Nephron (organoid): ENCODE data around the gene POU4F1.

Experiments
- H3K27ac Mint-ChIP-seq, 3 experiments: 2 replicates each; pipeline ENCODE4 v1.8.0; 2020; ENCODE audit warnings: mixed read lengths in 3 of 3, mild to moderate bottlenecking in 2 of 3, moderate library complexity in 1 of 3
- H3K27me3 Mint-ChIP-seq: 2 replicates; pipeline ENCODE4 v1.8.0; 2021; ENCODE audit warnings: low read depth, mild to moderate bottlenecking, moderate library complexity, mixed read lengths
- H3K36me3 Mint-ChIP-seq: 2 replicates; pipeline ENCODE4 v1.8.0; 2020; ENCODE audit warnings: low read depth, mixed read lengths
- H3K4me1 Mint-ChIP-seq: 2 replicates; pipeline ENCODE4 v1.8.0; 2020; ENCODE audit warnings: mixed read lengths
- H3K4me3 Mint-ChIP-seq, 3 experiments: 2 replicates each; pipeline ENCODE4 v1.8.0; 2020; ENCODE audit warnings: mild to moderate bottlenecking in 3 of 3, mixed read lengths in 3 of 3, moderate library complexity in 2 of 3
- H3K9me3 Mint-ChIP-seq: 2 replicates; pipeline ENCODE4 v1.8.0; 2020; ENCODE audit warnings: mixed read lengths
- TF ChIP-seq, protein P1 (sequence below), 3 experiments: fragments of 200-600 bp; sonication (generic); IDR thresholded peaks; one replicate each; pipeline ENCODE4 v1.5.0; 2021; ENCODE audit warnings: antibody characterized with exemption in 3 of 3; ENCODE audit not compliant: unreplicated experiment in 3 of 3

Gene POU4F1

DNA sequence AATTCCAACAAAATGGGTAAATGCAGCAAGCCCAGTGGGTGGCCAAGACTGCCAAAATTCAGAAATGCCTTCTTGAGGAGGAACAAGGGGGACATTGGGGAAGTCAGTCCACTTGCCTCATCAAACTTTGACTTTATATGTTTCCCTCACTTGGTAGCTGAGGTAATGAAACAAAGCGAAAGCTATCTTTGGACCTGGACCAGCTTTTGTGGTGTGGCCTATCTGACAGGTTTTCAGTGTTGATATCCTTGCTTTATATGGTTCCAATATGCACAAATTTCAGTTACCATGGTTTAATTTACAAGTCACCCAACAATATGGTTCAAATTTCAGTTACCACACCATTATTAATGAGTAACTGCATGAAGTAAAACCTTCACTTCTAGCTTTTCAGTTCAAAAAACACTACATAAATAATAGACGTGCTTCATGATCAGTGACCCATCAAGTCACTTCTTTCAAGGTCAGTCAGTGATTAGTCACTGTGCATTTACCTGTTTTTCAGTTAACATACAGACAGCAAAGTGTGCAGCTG lies 17.7 kb upstream of the POU4F1 start:
- no peaks in the 10 kb centered on the region for H3K27me3 Mint-ChIP-seq
- peaks cover 29% of the 10 kb centered on the region for H3K36me3 Mint-ChIP-seq
- H3K4me3 Mint-ChIP-seq = no peak overlapping the region
- H3K27ac Mint-ChIP-seq = peak overlapping the region in 1 of 3 experiments; percentile 23
- no peaks in the 10 kb centered on the region for H3K9me3 Mint-ChIP-seq
- no peaks in the 10 kb centered on the region for H3K4me1 Mint-ChIP-seq
- TF ChIP-seq, protein P1, sequence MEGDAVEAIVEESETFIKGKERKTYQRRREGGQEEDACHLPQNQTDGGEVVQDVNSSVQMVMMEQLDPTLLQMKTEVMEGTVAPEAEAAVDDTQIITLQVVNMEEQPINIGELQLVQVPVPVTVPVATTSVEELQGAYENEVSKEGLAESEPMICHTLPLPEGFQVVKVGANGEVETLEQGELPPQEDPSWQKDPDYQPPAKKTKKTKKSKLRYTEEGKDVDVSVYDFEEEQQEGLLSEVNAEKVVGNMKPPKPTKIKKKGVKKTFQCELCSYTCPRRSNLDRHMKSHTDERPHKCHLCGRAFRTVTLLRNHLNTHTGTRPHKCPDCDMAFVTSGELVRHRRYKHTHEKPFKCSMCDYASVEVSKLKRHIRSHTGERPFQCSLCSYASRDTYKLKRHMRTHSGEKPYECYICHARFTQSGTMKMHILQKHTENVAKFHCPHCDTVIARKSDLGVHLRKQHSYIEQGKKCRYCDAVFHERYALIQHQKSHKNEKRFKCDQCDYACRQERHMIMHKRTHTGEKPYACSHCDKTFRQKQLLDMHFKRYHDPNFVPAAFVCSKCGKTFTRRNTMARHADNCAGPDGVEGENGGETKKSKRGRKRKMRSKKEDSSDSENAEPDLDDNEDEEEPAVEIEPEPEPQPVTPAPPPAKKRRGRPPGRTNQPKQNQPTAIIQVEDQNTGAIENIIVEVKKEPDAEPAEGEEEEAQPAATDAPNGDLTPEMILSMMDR (IDR thresholded peaks at IDR 0.05; ENCODE audit: unreplicated experiment in 3 of 3) = no peak

DNA sequence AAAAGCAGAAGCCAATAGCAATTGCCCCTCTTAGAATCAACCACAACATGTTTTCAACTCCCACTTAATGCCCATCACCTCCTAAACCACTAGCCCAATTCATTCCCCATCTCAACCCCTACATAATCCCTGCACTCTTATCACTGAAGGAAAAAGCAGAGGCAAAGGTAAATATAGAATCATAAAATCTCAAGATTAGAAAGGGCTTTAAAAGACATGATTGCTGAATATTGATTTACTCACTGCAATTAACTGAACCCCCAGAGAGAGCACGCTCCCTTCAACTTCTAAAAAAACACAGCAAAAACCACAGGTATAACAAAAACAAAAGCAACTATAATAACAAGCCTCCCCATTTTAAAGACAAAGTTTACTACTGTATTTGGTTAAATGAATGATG lies 15.1 kb upstream of the POU4F1 start:
- H3K36me3 Mint-ChIP-seq = peaks cover 42% of the 10 kb centered on the region
- no peak overlapping the region for H3K27ac Mint-ChIP-seq
- TF ChIP-seq, protein P1 (IDR thresholded peaks at IDR 0.05; ENCODE audit: unreplicated experiment in 3 of 3) = no peak
- no peaks in the 10 kb centered on the region for H3K4me1 Mint-ChIP-seq
- H3K4me3 Mint-ChIP-seq = no peak overlapping the region
- H3K27me3 Mint-ChIP-seq = peaks cover 4% of the 10 kb centered on the region
- H3K9me3 Mint-ChIP-seq = no peaks in the 10 kb centered on the region

DNA sequence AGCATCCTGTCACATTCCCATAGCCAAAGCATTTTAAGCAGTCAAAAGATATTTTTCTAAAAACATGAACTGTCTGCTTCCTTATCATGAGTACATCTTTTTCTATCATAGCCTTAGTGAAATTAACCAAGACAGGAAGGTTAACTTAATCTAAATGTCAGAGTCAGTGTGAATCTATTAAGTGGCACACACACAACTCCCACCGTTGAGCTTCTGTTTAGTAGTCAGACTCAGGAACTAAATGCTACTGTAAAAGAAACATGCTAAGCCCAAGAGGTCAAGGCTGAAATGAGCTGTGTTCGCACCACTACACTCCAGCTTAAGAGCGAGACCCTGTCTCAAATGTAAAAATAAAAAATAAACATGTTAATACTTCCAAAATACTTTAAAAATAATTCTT lies 7.7 kb upstream of the POU4F1 start:
- peaks cover 77% of the 10 kb centered on the region for H3K27me3 Mint-ChIP-seq
- peaks cover 19% of the 10 kb centered on the region for H3K4me1 Mint-ChIP-seq
- peaks cover 25% of the 10 kb centered on the region for H3K36me3 Mint-ChIP-seq
- no peak overlapping the region for H3K27ac Mint-ChIP-seq
- TF ChIP-seq, protein P1 (IDR thresholded peaks at IDR 0.05; ENCODE audit: unreplicated experiment in 3 of 3) = no peak
- H3K4me3 Mint-ChIP-seq = no peak overlapping the region
- no peaks in the 10 kb centered on the region for H3K9me3 Mint-ChIP-seq

DNA sequence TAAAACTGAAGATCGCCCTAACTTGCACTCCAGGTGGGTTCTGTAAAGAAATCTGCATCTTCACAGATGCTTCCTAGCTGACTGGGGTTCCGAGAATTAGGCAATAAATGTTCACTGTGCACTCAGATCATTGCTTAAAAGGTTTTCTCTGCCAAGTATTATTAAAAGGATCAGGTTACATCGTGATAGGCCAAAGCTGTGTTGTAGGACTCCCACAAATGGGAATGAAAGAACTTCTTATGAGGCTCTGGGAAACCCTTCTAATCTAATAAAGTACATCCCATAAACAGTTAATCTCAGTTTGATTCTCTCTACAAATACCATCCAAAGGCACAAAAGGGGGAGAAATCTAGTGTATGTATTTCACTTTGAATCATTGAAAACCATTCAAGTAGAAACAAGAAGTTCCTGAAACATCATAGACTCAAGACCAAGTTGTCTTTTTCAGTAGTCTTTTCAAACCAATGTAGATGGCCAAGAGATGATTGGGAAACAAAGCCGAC lies 7.1 kb upstream of the POU4F1 start:
- Mint-ChIP-seq H3K27me3 (peaks cover 83% of the 10 kb centered on the region), H3K36me3 (peaks cover 19% of the 10 kb centered on the region), H3K27ac (no peak overlapping the region), H3K4me1 (peaks cover 19% of the 10 kb centered on the region), H3K4me3 (peak overlapping the region; percentile 26 to 75 (median 55)), H3K9me3 (no peaks in the 10 kb centered on the region)
- TF ChIP-seq, protein P1 (IDR thresholded peaks at IDR 0.05; ENCODE audit: unreplicated experiment in 3 of 3) = no peak

DNA sequence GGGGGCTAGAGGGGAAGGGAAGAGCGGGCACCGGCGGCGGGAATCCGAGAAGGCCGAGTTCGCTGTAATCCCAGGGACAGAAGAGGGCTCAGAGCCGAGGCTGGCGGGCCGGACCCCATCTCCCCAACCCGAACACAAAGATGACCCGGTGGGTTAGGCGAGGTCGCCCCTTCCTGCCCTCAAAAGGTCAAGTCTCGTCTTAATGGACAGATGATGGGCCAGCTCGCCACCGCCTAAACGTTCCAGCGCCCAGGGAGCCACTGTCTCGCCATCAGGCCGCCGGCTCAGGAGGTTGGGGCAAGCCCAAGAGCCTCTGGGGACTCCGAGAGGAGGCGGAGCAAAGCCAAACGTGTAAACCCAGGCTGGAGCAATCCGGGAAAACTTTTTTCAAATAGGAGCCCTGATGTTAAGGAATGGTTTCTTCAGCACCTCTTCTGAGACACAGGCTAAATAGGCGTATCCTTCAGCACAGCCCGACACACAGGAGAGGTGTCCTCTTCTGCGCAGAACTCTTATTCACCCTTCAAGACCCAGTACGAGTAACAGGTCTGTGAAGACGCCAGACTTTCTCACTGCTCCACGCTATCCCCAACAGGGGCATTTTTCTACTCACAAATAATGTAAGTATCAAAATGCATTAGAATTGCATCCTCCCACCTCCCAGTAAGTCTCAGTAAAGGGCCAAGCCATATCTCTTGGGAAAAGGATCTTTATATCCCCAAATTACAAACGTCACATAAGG lies 6.3 kb upstream of the POU4F1 start:
- Mint-ChIP-seq H3K27ac (no peak overlapping the region), H3K4me1 (peaks cover 19% of the 10 kb centered on the region)

More for the DNA sequence above, 6.3 kb upstream of the POU4F1 start:
- Mint-ChIP-seq H3K4me3 (peak overlapping the region; percentile 26 to 75 (median 72)), H3K36me3 (peaks cover 11% of the 10 kb centered on the region), H3K9me3 (no peaks in the 10 kb centered on the region), H3K27me3 (peaks cover 91% of the 10 kb centered on the region)
- TF ChIP-seq, protein P1 (IDR thresholded peaks at IDR 0.05; ENCODE audit: unreplicated experiment in 3 of 3) = no peak
